Measurements from ENCODE around the gene DNAJC5. TPM values are rescaled to one million over a fixed set of nuclear protein-coding genes. Genes with fewer than 3 reads are reported as not detected.

DNAJC5 gene
- total and polyA plus RNA-seq, 2 of the 8 experiments (the other 6 are each of a cell fraction or from before 2014, with no cell fraction given): 19.2 to 31.2 TPM

DNA sequence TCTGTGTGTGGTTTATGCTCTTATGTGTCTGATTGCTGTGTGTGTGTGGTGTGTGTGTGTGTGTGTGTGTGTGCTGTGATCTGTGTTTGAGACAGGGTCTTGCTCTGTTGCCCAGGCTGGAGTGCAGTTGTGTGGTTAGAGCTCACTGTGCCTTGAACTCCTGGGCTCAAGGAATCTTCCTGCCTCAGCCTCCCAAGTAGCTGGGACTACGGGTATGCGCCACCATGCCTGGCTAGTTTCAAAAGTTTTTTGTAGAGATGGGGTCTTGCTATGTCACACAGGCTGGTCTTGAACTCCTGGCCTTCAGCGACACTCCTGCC lies 78.2 kb downstream of the DNAJC5 start:
- peaks cover 4 to 6% of the 10 kb centered on the region in 2 experiments for H3K9me3 ChIP-seq (ENCODE audit: insufficient read depth in 2 of 2, low read depth in 1 of 2, low read length in 1 of 2)
- ChIA-PET POLR2A (ENCODE audit: partially characterized antibody) (interaction anchor here (0.6 to 2.2 kb wide), 8 partner anchors 10 to 1066 kb away, joined by 3 to 10 read pairs (median 4); partner anchors contain the start of gene UCKL1), CTCF (ENCODE audit: partially characterized antibody) (interaction anchor here (0.6 to 5.0 kb wide), 31 partner anchors 9 to 489 kb away, joined by 3 to 58 read pairs (median 4); partner anchors contain the start of genes C20orf204, DNAJC5 and UCKL1)
- H3K14ac ChIP-seq (ENCODE audit: insufficient read length): no peak overlapping the region
- peaks cover 0 to 4% (median 2%) of the 10 kb centered on the region in 4 experiments; a peak in 1 of 8 replicates for H3K36me3 ChIP-seq (ENCODE audit: control insufficient read depth in 2 of 4, insufficient read depth in 4 of 4, low read length in 3 of 4)
- H4K91ac ChIP-seq (replicated peaks; ENCODE audit: insufficient read length, low read length): no peak overlapping the region
- H3K4me1 ChIP-seq (replicated peaks in 1 of 4; ENCODE audit: control insufficient read depth in 3 of 4, insufficient read depth in 4 of 4, low read length in 3 of 4): peaks cover 0 to 15% (median 9%) of the 10 kb centered on the region in 4 experiments; a peak in 6 of 7 replicates
- peaks cover 2 to 10% of the 10 kb centered on the region in 2 experiments for H4K20me1 ChIP-seq (replicated peaks in 1 of 2; ENCODE audit: control insufficient read depth in 1 of 2, insufficient read depth in 2 of 2, low read length in 2 of 2)
- 88% methylated on average over 3 of the region's 3 CpGs; no CpG with 5 or more reads in 1 of the 2 experiments for WGBS, 2 experiments (ENCODE audit: extremely low coverage in 1 of 2, insufficient coverage in 1 of 2, insufficient read length in 1 of 2, insufficient replicate concordance in 2 of 2, low coverage in 1 of 2, low lambda C conversion rate in 2 of 2, missing lambda C conversion rate in 1 of 2)
- peaks cover 3% of the 10 kb centered on the region for H3K79me1 ChIP-seq (ENCODE audit: low read depth, low read length)
- H3K23ac ChIP-seq (ENCODE audit: insufficient read length): no peak overlapping the region
- no peak overlapping the region for H3K4ac ChIP-seq (replicated peaks; ENCODE audit: insufficient read length, low read depth, low read length)
- H3K56ac ChIP-seq (replicated peaks; ENCODE audit: insufficient read length, low read depth, low read length): no peak overlapping the region
- DNase-seq (ENCODE audit: low read depth in 1 of 2, low spot score in 2 of 2): no peak
- peaks cover 0 to 12% (median 2%) of the 10 kb centered on the region in 4 experiments; a peak in 2 of 7 replicates for H3K27me3 ChIP-seq (replicated peaks in 1 of 4; ENCODE audit: control insufficient read depth in 3 of 4, extremely low read depth in 1 of 4, insufficient read depth in 3 of 4, low read length in 3 of 4)
- H2BK12ac ChIP-seq (ENCODE audit: low read depth, low read length): peak overlapping the region; percentile 86; the same call in 1 of the 2 replicates
- 0 out of 2 replicates have a peak overlapping the region, but pooled peaks have one; percentile 40 for H2BK20ac ChIP-seq (ENCODE audit: low read length)
- H3K18ac ChIP-seq (ENCODE audit: extremely low read depth, low read length): no peak overlapping the region
- no peak overlapping the region for H3K27ac ChIP-seq (ENCODE audit: low read depth, low read length)
- no peak for FAIRE-seq
- 0 out of 2 replicates have a peak overlapping the region, but pooled peaks have one; percentile 92 for H2AK5ac ChIP-seq (ENCODE audit: low read depth, low read length)
- H3K4me3 ChIP-seq (ENCODE audit: extremely low read depth in 1 of 4, insufficient read depth in 2 of 4, low read depth in 3 of 4, low read length in 4 of 4): peak overlapping the region in 1 of 4 experiments; percentile 61; a peak in 1 of 8 replicates
- no peak overlapping the region for H2BK120ac ChIP-seq (replicated peaks; ENCODE audit: low read depth, low read length)
- H2BK5ac ChIP-seq (ENCODE audit: low read depth, low read length): no peak overlapping the region
- H3K9ac ChIP-seq (replicated peaks in 1 of 4; ENCODE audit: extremely low read depth in 1 of 4, low read depth in 3 of 4, low read length in 3 of 4): 0 out of 7 replicates have a peak overlapping the region, but pooled peaks of 1 of the 4 experiments have one; percentile 19
- peak overlapping the region; percentile 5 to 93; a peak in 2 of 4 replicates for H3K4me2 ChIP-seq (ENCODE audit: insufficient read depth in 1 of 2, low read depth in 2 of 2, low read length in 2 of 2)
- no peak overlapping the region for H4K5ac ChIP-seq (ENCODE audit: insufficient read length, low read depth, low read length)
- peak overlapping the region; percentile 55; the same call in 1 of the 2 replicates for H2BK15ac ChIP-seq (ENCODE audit: low read length)
- no peak overlapping the region for H4K8ac ChIP-seq (ENCODE audit: extremely low read depth, insufficient read depth, low read length)
- H2AFZ ChIP-seq (ENCODE audit: low read length): no peak overlapping the region
- H3K79me2 ChIP-seq (ENCODE audit: control insufficient read depth in 1 of 2, insufficient read depth in 2 of 2, low read length in 2 of 2): no peaks in the 10 kb centered on the region; a peak in 1 of 4 replicates
- TF ChIP-seq EZH2 (IDR thresholded peaks at IDR 0.05; ENCODE audit: low read depth, low read length, severe bottlenecking): peak; percentile 10
- no peak for TF ChIP-seq SAP30 (IDR thresholded peaks at IDR 0.05; ENCODE audit: insufficient read depth, insufficient replicate concordance, low read length)
- peaks cover 12% of the 10 kb centered on the region; the same call in 1 of the 2 replicates for H3K23me2 ChIP-seq (ENCODE audit: low read depth, low read length)

Measured in H1 (cell line).